GM12878 (cell line): ENCODE results near the gene RHCG. TPM values are rescaled to one million over a fixed set of nuclear protein-coding genes. Genes with fewer than 3 reads are reported as not detected.

Experiments used
- ATAC-seq: fragments of 200-7000 bp; cut with Tn5 transposase; 3 replicates; pipeline ENCODE4 v1.9.1; 2020; ENCODE audit warnings: mild to moderate bottlenecking, moderate library complexity
- BruUV-seq: library from RNA; stranded (reverse); fragments of 400-500 nt; replicated peaks from 2 replicates; lab custom pipeline; 2021; lab: Mats Ljungman, UMichigan
- CTCF ChIA-PET: fragments of 300-600 bp; sonication (Branson Sonifier 250); formaldehyde crosslinking; extraction: SDS; loops from one replicate; lab custom pipeline; 2021; ENCODE audit warnings: inconsistent platforms; lab: Yijun Ruan, JAX
- POLR2A ChIA-PET: fragments of 350-600 bp; formaldehyde crosslinking; extraction: SDS; loops from one replicate; lab custom pipeline; 2021; ENCODE audit warnings: inconsistent platforms; lab: Charles Lee
- RAD21 ChIA-PET: fragments of 300-600 bp; sonication (Branson Sonifier 250); formaldehyde crosslinking; loops from one replicate; lab custom pipeline; 2023; ENCODE audit warnings: antibody characterized with exemption; ENCODE audit not compliant: unreplicated experiment; lab: Charles Lee
- SMC1A ChIA-PET: fragments of 300-600 bp; sonication (Branson Sonifier 250); formaldehyde crosslinking; loops from one replicate; lab custom pipeline; 2023; ENCODE audit not compliant: unreplicated experiment, uncharacterized antibody; lab: Charles Lee
- DNase-seq: peaks from one replicate; pipeline ENCODE4 v3.0.0-alpha.2; 2011; ENCODE audit warnings: low read depth, low spot score
- FAIRE-seq: peaks from 3 replicates; lab custom pipeline; 2011; peaks lifted over from hg19 to GRCh38; lab: Jason Lieb, UNC
- H2AFZ ChIP-seq: 2 replicates; pipeline ENCODE4 v1.6.0; 2011; ENCODE audit warnings: low read depth, low read length, control low read depth; ENCODE audit not compliant: control insufficient read depth
- H3K27ac ChIP-seq: 2 replicates; pipeline ENCODE4 v1.5.1; 2011; ENCODE audit warnings: control low read depth; ENCODE audit not compliant: control insufficient read depth, insufficient read depth
- H3K27me3 ChIP-seq, 2 experiments: replicated peaks in 1 of 2; 2 replicates each; pipeline versions ENCODE4 v1.6.0 to v1.6.1; 2011; ENCODE audit warnings: low read length in 1 of 2; ENCODE audit not compliant: control insufficient read depth in 2 of 2, insufficient read depth in 2 of 2
- H3K36me3 ChIP-seq, 2 experiments: 2 replicates each; pipeline ENCODE4 v1.5.1; 2011; ENCODE audit warnings: low read length in 1 of 2; ENCODE audit not compliant: control insufficient read depth in 2 of 2, insufficient read depth in 2 of 2
- H3K4me1 ChIP-seq: 2 replicates; pipeline ENCODE4 v1.6.1; 2011; ENCODE audit warnings: mild to moderate bottlenecking, low read length, moderate library complexity, mixed read lengths; ENCODE audit not compliant: control insufficient read depth, insufficient read depth
- H3K4me2 ChIP-seq: 2 replicates; pipeline ENCODE4 v1.6.0; 2011; ENCODE audit warnings: control low read depth; ENCODE audit not compliant: control insufficient read depth, insufficient read depth
- H3K4me3 ChIP-seq: fragments of 200-600 bp; sonication (generic); 2 replicates; pipeline ENCODE4 v1.5.1; 2016
- H3K79me2 ChIP-seq: 2 replicates; pipeline ENCODE4 v1.6.0; 2011; ENCODE audit warnings: low read length; ENCODE audit not compliant: control insufficient read depth, insufficient read depth
- H3K9ac ChIP-seq: 2 replicates; pipeline ENCODE4 v1.8.0; 2011; ENCODE audit warnings: low read length, control low read depth, mixed read lengths; ENCODE audit not compliant: control insufficient read depth, insufficient read depth
- H3K9me3 ChIP-seq: replicated peaks from 3 replicates; pipeline ENCODE4 v1.5.1; 2011; ENCODE audit warnings: mild to moderate bottlenecking, low read length; ENCODE audit not compliant: control insufficient read depth, insufficient read depth
- H4K20me1 ChIP-seq: 2 replicates; pipeline ENCODE4 v1.6.0; 2011; ENCODE audit not compliant: control insufficient read depth, insufficient read depth
- CEBPZ ChIP-seq: fragments of 150-350 bp; IDR thresholded peaks from 2 replicates; pipeline ENCODE4 v1.6.1; 2016; ENCODE audit warnings: low read depth, low read length
- EZH2 ChIP-seq: IDR thresholded peaks from 2 replicates; pipeline ENCODE4 v1.6.1; 2012; ENCODE audit warnings: low read depth, mild to moderate bottlenecking, control low read depth, inconsistent platforms, low read length, borderline replicate concordance; ENCODE audit not compliant: control insufficient read depth
- FOXK2 ChIP-seq: fragments of 450-650 bp; IDR thresholded peaks from 2 replicates; pipeline ENCODE4 v1.6.1; 2017; ENCODE audit warnings: mild to moderate bottlenecking, moderate library complexity
- NFXL1 ChIP-seq: fragments of 450-650 bp; IDR thresholded peaks from 2 replicates; pipeline ENCODE4 v1.6.1; 2017; ENCODE audit warnings: antibody characterized with exemption, mild to moderate bottlenecking, borderline replicate concordance
- NFYB ChIP-seq: IDR thresholded peaks from 2 replicates; pipeline ENCODE4 v1.6.1; 2011; ENCODE audit warnings: low read depth, mild to moderate bottlenecking, low read length, improper control_type of control experiment, moderate library complexity; ENCODE audit not compliant: insufficient read depth
- PRDM15 ChIP-seq: fragments of 450-650 bp; formaldehyde crosslinking; IDR thresholded peaks from 2 replicates; pipeline ENCODE4 v1.4.0; 2020; ENCODE audit warnings: mild to moderate bottlenecking, moderate library complexity
- RAD51 ChIP-seq: fragments of 450-650 bp; IDR thresholded peaks from 2 replicates; pipeline ENCODE4 v1.6.1; 2016; ENCODE audit warnings: moderate library complexity, mild to moderate bottlenecking, inconsistent platforms
- RCOR1 ChIP-seq: conservative IDR thresholded peaks from 2 replicates; pipeline ENCODE4 v1.6.1; 2012; ENCODE audit warnings: low read depth, low read length, improper control_type of control experiment
- RFX5 ChIP-seq: IDR thresholded peaks from 2 replicates; pipeline ENCODE4 v1.6.1; 2011; ENCODE audit warnings: low read depth, low read length, improper control_type of control experiment
- SIN3A ChIP-seq: IDR thresholded peaks from 2 replicates; pipeline ENCODE4 v1.6.1; 2012; ENCODE audit warnings: low read depth, low read length, improper control_type of control experiment
- WGBS: methylation state at CpG from one replicate; pipeline ENCODE4 v1.1.6; 2016; ENCODE audit warnings: low lambda C conversion rate; ENCODE audit not compliant: insufficient replicate concordance, insufficient coverage; ENCODE audit errors: missing lambda C conversion rate; 5-methylcytosine and 5-hydroxymethylcytosine counted together
- in situ Hi-C: fragments of 300-500 bp; cut with MboI; formaldehyde crosslinking; loops from 9 replicates; pipeline ENCODE4 v1.14.3; 2018; ENCODE audit warnings: mixed read lengths
- intact Hi-C: fragments of 100-400 bp; cut with micrococcal nuclease; formaldehyde crosslinking; loops from one replicate; pipeline ENCODE4 v1.14.2; 2022; ENCODE audit not compliant: unreplicated experiment
- polyA plus RNA-seq, 11 experiments: library from polyadenylated mRNA; depleted of rRNA in 4 of 11; unstranded in 6 of 11; stranded (reverse) in 5 of 11; fragments of >200 nt; fragmentation: Nextera tagmentation in 4 of 11; fragmentation: Illumina TruSeq in 1 of 11; extraction: Ambion mirVana in 4 of 11; extraction: Trizol in 1 of 11; gene quantifications; 1 replicate in 1 of 11; 2 replicates in 10 of 11; pipeline versions ENCODE4 v1.2.1 to v1.2.3, GENCODE V29; 2011 to 2016; ENCODE audit warnings: inconsistent platforms in 2 of 11, missing spikeins in 2 of 11, low read depth in 1 of 11
- total RNA-seq, 4 experiments: library from RNA; depleted of rRNA in 3 of 4; stranded (reverse); fragments of >200 nt in 3 of 4; fragmentation: Illumina TruSeq in 1 of 4; extraction: Trizol in 1 of 4; gene quantifications; 2 replicates each; pipeline versions ENCODE4 v1.2.1 to v1.2.3, GENCODE V29; 2013 to 2021

Gene RHCG
- total and polyA plus RNA-seq, 10 of the 15 experiments (the other 5 are each of a cell fraction or from before 2014, with no cell fraction given): 0.05 to 0.11 TPM; not detected in 8

GRCh38 chr15:89512631-89513030 lies 16.2 kb upstream of the RHCG start:
- Histone ChIP-seq H3K79me2 (no peaks in the 10 kb centered on the region), H3K27ac (no peak overlapping the region), H4K20me1 (no peaks in the 10 kb centered on the region), H3K36me3 (no peaks in the 10 kb centered on the region), H3K9me3 (no peaks in the 10 kb centered on the region), H3K4me3 (no peak overlapping the region), H2AFZ (no peak overlapping the region), H3K9ac (no peak overlapping the region), H3K4me2 (no peak overlapping the region), H3K27me3 (no peaks in the 10 kb centered on the region; a peak in 1 of 4 replicates), H3K4me1 (no peaks in the 10 kb centered on the region)
- RAD21 ChIA-PET: no interaction called here
- intact Hi-C loops (no loop called here), in situ Hi-C loops (no loop called here)
- FAIRE-seq (no peak), ATAC-seq (no peak), DNase-seq (no peak)
- BruUV-seq: no TSS peak
- CTCF ChIA-PET: no interaction called here
- WGBS: 0% methylated on average over 4 of the region's 4 CpGs
- TF ChIP-seq PRDM15 (CRISPR knock-in tag) (no peak), NFYB (no peak), RAD51 (no peak), RCOR1 (no peak), SIN3A (no peak), NFXL1 (no peak), FOXK2 (no peak), CEBPZ (no peak), EZH2 (no peak), RFX5 (no peak)
- POLR2A ChIA-PET: no interaction called here
- SMC1A ChIA-PET: no interaction called here
